Stimulated activated naive CD8-positive, alpha-beta T cell treated with anti-CD3 and anti-CD28 coated beads, Interleukin-15, Interleukin-2, amounts not matched to agents 100 U/mL and 50 U/mL, for 24 hours (primary cell): ENCODE results near the gene SPRING1.
A peak's percentile ranks its signal among the peaks of the same experiment; 100 is the strongest.

ENCODE experiments used
- ATAC-seq: fragments of 150-1000 bp; cut with Tn5 transposase; one replicate; pipeline ENCODE4 v1.10.0; 2021
- DNase-seq: peaks from one replicate; pipeline ENCODE4 v3.0.0; 2021

The SPRING1 gene

DNA sequence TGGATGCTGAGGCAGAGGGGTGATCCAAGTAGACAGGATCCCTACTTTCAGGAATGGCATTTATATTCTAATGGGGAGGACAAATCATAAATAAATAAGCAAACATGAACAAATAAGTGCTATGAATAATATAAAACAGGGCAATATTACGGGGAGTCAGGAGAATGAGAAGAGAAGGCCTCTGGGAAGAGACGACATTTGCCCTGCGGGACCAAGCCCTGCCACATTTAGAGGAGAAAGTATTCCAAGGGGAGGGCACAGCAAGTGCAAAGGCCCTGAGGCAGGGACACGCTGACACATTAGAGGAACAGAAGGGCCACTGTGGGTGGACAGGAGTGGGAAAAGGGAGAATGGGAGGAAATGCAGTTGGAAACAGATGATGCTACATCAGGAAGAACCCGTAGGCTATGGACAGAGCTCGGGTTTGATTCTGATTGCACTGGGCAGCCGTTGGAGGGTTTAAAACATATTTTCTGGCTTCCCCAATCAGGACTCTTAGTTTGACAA, 1.6 kb upstream of the SPRING1 start:
- DNase-seq, result no peak
- ATAC-seq, result no peak

DNA sequence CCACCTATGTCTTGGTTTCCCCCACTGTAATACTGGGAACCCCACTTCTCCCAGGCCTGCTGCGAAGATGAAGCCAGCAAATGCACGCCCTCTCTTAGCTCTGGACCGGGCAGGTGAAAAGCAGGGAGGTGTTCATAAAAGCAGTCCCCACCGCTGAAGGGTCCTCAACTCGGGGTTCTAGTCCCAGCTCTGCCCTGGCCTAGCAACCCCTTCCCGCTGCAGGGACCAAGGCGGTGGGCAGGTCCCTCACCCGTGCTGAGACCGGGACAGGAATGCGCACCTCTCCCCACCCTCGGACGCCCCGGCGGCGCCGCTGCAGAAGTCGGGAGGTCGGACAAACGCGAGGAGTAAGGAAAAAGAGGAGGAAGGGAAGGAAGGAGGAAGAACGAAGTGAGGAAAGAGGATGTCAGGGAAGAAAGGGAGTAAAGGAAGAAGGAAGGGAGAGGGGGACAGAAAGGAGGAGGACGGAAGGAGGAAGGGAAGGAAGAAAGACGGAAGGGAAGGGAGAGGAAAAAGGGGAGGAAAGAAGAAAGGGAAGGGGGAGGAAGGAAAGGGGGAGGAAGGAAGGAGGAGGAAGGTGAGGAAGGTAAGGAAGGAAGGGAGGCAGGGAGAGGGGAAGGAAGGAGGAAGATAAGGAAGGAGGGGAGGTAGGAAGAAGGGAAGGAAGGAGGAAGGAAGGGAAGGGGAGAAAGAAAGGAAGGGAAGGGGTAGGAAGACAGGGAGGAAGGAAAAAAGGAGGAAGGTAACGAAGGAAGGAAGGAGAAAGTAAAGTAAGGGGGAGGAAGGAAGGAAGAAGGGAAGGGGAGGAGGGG, 701 bp downstream of the SPRING1 start:
- DNase-seq (peak; percentile 17), ATAC-seq (no peak)

DNA sequence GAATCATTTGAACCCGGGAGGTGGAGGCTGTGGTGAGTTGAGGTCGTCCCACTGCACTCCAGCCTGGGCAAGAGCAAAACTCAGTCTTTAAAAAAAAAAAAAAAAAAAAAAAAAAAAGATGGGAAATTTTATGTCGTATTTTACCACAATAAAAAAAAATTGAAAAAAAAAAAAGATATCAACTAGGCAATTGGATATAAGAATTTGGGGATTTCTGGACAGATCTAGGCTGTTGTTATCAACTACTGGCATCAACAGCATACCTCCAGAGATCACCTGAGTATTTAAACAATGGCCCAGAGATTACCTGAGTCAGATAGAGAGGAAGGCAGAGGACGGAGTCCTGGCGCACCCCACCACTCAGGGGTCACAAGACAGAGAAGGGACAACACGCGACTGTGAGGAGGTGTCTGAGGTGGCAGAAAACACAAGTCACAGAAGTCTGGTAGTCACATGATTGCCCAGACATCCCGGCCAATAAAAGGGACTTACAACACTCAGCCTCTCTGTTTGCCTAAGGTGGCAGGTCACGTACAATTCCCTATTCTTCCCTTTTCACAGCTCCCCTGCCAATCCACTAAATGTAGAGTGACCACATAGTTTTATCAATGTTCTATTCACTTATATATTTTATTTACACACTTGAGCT, 1.8 kb downstream of the SPRING1 start:
- DNase-seq (no peak), ATAC-seq (no peak)

DNA sequence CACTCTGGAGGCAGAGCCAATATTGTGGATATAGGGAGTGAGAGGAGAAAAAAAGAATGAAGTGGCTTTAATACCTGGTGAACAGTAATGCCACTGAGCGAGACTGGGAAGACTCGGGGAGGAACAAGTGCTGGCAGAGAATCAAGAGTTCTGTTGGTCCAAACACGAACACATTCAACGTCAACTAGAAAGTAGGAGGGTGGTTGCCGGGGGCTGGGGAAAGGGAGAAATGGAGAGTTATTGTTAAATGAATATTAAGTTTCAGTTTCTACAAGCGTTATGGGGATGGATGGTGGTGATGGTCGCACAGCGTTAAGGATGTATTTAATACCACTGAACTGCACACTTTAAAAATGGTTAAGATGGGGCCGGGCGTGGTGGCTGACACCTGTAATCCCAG, 2.8 kb downstream of the SPRING1 start:
- ATAC-seq (no peak), DNase-seq (no peak)

DNA sequence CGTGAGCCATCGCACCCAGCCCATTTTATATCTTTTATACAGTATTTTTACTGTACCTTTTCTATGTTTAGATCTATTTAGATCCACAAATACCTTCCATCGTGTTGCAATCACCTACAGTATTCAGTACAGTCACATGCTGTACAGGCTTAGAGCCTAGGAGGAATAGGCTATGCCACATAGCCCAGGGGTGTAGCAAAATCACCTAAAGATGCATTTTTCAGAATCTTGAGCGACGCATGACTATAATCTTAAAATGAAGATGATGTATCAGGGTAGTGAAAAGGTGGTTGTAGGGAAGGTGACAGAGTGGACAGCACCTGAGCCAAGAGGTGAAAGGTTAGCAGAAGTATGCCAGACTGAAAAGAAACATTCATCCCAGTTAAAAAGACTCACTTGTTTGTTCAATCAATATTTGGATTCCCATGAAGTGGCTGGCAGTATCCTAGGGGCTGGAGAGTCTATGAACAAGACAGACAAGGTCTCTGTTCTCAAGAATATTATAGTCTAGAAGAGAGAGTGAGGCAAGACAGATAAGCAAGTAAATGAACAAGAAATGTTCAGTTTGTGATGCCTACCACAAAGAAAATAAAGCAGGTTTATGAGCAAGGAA, 3.6 kb downstream of the SPRING1 start:
- ATAC-seq (no peak), DNase-seq (no peak)

DNA sequence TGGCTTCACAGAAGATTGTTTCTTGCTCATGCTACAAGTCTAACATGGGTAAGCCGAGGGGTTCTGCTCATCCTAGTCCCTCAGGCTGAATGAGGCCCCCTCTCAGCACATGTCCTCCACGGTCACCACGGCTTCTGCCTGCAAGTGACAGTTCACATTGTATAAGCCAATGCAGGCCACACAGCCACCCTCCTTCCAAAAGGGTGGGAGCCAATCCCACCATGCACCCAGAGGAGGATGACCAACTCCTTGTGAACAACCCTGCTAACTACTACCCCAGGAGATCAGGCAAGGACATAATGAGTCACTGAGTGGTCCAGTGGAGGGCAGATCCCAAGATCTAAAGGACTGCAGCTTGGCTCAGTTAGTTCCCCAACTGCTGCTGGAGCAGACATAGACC, 6.1 kb downstream of the SPRING1 start:
- ATAC-seq, result no peak

DNA sequence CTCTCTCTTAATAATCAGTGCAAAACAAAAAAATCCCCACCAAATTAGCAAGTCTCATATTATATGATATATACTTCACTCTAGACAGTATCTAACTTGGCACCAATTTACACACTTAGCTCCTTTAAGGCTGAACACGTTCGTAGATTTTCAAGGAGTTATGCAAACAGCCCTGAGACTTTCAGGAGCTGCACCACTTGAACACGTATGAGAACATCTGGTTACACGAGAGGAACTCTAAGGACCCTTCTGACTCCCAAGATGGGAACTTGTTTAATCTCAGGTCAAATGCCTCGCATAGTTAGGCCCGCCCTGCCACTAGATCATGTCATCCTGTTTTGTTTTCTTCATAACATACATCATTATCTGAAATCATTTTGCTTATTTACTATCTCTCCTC, 10.0 kb downstream of the SPRING1 start:
- ATAC-seq, result no peak
- DNase-seq, result no peak

More for the DNA sequence above, 6.1 kb downstream of the SPRING1 start:
- DNase-seq, result no peak

DNA sequence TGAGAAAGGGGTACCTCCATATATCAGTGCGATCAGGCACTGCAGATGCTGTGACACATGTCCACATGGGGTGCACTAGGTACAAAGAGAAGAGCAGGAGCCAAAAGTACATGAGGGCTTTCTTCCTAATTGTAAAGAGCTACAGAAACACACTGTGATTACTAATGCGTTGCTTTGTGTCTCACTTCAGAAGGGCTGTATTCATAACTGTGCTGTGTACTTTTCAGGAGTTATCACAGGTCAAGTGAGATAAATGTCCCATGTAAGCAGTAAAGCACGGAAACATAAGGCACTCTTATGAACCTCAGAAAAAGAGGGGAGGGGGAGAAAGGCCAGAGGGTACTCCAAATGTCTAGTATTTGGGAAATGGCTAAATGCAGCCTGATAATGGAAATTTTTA, 10.6 kb downstream of the SPRING1 start:
- DNase-seq, result no peak
- ATAC-seq, result no peak

DNA sequence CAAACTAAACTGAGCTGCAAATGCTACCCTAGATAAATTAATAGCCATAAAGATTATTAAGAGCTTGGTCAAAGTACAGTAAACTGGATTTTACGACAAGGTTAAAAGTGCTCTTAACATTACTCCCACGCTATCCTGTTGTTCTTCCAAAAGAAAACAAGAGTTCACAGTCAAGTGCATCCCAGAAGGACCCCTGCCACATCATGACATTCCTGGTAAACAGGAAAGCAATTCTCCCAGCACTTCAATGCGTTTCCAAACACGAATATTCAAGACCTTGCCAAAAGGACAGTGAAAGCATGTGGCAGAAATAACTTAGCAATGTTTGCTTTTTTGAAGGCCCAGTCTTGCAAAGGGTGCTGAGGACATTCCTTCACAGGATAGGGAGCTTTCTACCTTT, 11.2 kb downstream of the SPRING1 start:
- DNase-seq, result no peak
- ATAC-seq, result no peak

DNA sequence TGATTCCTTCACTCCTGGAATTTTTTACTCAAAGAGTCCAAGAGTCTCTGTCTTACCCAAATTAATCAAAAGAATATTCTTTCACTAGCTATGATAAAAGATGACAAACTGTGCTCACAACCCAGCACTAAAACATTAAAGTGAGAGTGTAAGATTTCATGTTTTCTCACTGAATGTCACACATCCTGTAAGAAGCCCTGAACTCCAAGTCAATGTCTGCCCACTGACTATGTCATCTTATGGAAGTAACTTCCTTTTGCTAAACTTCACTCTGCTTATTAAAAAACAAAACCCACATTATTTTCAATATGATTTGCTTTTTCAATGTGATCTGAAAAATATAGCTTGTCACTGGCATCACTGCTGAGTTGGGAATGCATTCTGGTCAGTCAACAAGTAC, 15.6 kb downstream of the SPRING1 start:
- DNase-seq (no peak), ATAC-seq (no peak)

DNA sequence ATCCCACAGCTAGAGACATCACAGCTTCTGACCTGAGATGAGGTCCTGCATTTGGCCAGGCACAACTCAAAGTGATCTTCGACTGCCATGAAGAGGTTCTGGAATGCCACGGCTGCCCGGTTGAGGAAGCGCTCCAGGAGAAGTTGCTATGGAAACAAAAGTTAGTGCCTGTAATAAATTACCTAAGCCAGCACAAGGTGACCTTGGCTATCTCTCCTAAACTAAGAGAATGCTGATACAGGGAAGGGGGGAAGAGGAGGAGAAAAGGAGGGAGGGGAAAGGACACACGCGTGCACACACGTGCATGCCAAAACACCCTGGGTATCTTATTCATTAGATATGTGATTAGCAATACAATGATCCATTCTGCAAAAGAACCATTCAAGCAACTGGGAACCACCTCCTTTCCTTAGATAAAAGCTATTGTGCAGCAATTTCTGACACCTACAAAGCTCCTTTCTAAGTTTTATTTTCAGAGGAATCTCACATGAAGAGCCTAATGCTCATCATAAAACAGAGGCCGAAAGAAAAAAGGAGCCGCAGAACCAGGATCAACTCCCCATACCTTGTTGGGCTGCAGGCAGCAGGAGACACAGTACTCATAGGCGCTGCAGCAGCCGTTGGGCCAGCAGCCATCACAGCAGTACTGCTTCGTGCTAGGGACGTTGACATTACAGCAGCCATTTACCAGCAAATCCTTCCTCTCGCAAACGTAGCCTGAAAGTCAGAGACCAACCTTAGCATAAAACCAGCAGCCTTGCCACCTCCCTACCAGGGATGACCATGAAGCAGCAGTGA, 17.9 kb downstream of the SPRING1 start:
- no peak for ATAC-seq

DNA sequence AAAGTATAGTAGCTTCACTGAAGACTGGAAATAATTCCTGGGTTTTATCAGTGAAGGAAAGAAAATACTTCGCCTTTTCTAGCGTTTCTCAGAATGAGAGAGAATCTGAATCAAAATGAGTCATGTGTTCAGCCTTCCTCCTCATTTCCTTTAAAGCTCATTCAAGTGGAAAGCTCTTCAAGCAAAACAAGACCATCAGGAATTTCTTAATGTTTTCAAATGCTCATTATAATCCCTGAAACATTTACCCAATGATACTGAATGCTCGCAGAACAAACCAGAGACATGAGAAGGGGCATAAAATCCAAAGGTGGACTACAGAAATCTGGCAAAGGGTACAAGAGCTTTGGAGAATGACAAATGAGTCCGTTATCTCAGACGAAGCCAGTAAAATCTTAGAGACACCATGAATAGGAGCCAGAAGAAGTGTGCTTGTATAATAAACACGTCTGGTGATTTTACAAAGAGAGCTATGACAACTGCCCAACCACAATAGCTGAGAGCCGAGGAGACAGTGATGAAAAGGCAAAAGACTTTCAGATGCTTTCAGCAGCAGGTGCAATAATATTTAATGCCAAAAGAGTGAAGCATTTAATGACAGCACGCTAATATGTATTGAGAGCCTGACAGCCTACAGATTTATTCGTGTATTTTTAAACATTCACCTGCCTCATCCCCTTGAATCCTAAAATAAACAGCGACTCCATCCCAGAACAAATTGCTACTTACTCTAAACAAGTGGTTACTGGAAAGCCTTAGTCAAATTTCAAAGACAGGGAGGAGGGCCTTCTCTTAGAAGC, 19.0 kb downstream of the SPRING1 start:
- ATAC-seq (no peak), DNase-seq (no peak)

More for the DNA sequence above, 17.9 kb downstream of the SPRING1 start:
- no peak for DNase-seq

DNA sequence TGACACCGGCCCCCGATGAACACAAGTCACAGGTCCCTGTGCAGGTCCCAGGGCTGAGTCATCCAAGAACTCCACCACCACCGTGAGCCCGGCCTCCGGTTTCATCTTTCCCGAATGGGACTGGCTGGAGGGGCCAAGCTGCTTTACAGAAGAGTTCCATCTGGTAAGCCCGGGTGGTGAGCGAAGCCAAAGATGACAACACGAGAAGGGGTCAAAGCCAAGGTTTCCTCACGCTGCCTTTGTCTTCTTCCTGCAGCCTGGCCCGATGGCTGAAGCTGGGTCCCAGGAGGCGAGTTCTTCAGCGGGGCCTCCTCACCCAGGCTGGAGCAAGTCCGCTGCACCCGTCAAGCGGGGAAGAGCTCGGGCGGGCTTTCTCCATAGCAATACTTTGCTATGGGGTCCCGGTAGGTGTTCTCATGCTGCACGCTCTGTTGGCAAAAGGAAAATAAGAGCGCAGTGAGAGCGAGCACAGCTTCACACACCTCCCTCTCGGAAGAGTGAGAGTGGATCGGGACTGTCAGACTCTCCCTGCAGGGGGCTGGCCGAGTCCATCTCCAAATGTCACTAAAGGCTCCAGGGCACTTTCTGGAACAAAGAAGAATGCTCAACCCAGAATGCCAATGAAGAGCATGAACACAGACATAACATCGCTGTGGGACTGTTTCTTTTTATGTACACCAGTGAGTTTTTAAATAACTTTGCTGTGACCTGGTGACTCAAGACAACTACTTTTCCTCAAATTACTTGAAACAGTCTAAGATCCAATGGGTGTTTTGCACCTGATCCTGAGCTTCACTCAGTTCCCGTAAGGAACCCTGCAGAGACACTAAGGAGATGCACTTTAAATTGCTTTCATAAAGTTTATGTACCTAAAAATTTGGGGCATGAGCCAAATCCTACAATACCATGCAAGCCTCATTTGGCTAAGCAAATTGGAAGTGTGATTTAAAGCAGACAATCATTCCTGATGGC, 20.1 kb downstream of the SPRING1 start:
- no peak for DNase-seq

DNA sequence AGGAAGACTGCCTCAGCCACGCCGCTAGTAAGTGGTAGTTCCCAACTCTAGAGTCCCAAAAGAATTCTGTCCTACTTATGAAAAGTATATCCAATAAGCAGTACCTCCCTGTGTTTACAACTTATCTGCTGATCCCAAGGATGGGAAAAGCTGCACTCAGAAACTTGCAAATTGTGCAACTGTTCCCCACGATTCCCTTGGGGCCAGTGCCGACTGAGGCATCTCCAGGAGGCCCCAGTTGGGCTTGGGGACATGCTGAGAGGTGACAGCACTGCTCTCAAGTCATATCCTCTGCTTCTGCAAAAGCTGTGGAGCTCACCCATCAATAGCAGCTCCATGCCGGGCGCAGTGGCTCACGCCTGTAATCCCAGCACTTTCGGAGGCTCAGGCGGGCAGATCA, 23.7 kb downstream of the SPRING1 start:
- DNase-seq (no peak), ATAC-seq (no peak)

More for the DNA sequence above, 20.1 kb downstream of the SPRING1 start:
- no peak for ATAC-seq

DNA sequence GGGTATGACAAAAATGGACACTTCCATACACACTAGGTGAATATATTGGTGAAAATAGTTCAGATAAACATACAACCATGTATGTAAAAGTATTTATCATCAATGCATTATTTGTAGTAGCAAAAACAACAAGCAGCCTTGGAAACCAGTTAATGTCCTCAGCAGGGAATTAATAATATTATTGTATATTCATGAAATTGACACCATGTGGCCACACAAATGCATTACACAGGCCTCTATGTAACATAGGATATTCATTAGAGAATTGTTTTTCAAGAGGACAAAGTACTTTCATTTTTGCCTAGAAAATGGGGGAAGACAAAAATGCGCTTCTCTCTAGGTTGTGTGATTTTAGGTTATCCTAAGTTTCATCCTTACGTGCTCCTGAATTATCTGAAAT, 24.3 kb downstream of the SPRING1 start:
- no peak for ATAC-seq
- DNase-seq, result no peak

DNA sequence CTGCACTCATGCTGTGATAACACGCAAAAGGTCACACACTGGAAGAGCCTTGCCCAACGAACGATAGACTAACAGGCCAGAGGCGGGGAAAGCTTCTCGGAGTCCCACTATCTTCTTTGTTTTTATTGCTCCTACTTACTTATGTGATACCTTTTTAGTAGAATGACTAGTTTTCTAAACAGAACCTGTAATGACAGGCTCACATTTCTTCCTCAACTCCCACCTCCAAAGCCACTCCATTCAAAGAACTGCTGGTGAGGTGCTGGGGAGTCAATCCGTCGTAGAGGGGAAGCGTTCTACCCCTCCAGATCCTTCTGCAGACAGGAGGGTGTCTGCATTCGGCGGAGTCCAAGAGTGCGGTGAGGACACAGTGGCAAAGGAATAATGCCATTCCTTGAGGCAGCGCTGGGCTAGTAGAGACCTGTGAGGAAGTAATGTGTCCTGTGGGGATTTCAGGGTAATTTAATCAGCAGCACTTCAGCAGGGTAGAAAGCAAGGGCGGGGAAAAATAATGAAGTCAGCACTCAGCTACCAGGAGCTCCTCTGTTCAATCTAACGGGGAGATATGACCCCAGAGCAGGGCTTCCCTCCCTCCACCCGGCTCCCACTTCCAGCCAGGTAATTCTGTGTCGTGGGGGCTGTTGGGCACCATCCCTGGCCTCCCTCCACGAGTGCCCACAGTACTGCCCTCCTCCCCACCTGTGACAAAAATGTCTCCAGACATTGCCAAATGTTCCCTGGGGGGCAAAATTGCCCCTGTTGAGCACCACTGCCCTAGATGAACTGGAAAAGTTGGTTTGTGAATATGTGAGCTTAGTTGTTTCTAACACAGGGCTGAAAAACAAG, 25.2 kb downstream of the SPRING1 start:
- ATAC-seq (no peak), DNase-seq (no peak)

DNA sequence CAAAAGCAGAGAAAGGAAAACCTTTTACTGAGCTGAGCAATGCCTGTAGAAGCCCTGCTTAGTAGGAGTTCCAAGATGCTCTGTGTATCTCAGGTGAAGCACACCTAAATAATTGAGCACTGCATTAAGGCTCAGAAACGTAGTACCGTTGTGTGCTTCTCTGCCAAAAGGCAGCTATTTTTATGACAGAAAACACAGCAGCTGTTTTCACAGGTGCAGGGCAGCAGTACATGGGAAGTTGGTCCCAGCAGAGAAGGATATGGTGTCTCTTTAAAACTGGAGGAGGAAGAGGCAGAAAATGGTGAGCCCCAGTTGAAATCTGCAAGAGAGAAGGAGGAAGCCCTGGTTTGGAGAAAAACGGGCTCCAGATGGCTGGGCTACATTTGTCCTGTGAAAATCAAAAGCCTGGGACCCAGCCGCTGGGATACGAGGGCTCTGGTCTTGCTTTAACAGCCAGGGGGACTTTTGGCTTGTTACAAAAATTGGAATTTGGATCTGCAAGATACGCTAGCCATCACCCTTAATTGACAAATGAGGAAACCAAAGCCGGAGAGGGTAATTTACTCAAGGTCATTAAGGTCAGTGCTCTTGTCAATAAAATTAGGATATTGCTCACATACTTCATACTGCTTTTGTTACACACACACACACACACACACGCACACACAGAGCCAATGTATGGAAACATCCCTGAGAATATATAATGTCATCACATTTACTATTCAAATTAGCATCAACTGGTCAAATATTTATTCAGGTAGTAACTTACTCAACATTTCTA, 27.3 kb downstream of the SPRING1 start:
- DNase-seq (no peak), ATAC-seq (no peak)

DNA sequence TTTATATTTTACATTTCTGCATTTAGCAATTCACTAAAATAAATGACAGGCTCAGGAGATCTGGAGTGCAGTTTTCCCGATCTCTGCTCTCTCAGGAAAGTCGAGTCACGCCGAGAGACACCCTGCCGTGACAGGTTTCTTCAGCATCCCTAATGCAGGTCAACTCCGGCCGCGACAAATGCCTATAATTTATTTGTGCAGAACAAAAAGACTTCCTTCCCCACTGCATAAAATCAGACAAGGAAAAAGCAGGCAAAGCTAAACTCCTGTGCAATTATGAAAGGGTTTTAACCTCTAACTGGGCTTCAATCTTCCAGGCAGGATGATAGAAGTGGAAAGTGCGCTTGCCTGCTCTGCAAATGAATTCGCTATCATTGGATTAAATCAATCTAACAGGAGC, 28.1 kb downstream of the SPRING1 start:
- no peak for ATAC-seq
- DNase-seq, result no peak
